HepG2 (cell line): ENCODE results near the gene SMTN.

Experiments
- CREB1 ChIP-seq, 2 experiments: fragments of 450-650 bp in 1 of 2; IDR thresholded peaks; 2 replicates each; pipeline ENCODE4 v1.6.1; 2016 to 2017; ENCODE audit warnings: control low read depth in 1 of 2, mild to moderate bottlenecking in 1 of 2, missing compliant biosample characterization in 1 of 2, missing genetic modification characterization in 1 of 2
- CSRNP2 ChIP-seq: sonication (generic); formaldehyde crosslinking; conservative IDR thresholded peaks from 2 replicates; pipeline ENCODE4 v1.8.0; 2022; ENCODE audit warnings: low read depth, missing genetic modification reagents
- FIP1L1 ChIP-seq: fragments of 200-400 bp; formaldehyde crosslinking; IDR thresholded peaks from 2 replicates; pipeline ENCODE4 v1.6.1; 2018; ENCODE audit warnings: low read depth, mild to moderate bottlenecking, low read length, moderate library complexity, borderline replicate concordance; ENCODE audit not compliant: insufficient read depth
- PAWR ChIP-seq: sonication (generic); formaldehyde crosslinking; IDR thresholded peaks from 2 replicates; pipeline ENCODE4 v1.4.0; 2020; ENCODE audit warnings: missing genetic modification reagents, mild to moderate bottlenecking, borderline replicate concordance
- POLR2A ChIP-seq, 2 experiments: IDR thresholded peaks; 2 replicates each; pipeline ENCODE4 v1.6.1; 2011; ENCODE audit warnings: low read depth in 2 of 2, low read length in 2 of 2, mild to moderate bottlenecking in 1 of 2, moderate library complexity in 1 of 2; ENCODE audit not compliant: insufficient read depth in 1 of 2
- REST ChIP-seq, 2 experiments: IDR thresholded peaks; 2 replicates each; pipeline ENCODE4 v1.6.1; 2011 to 2012; ENCODE audit warnings: low read length in 2 of 2, borderline replicate concordance in 1 of 2, low read depth in 1 of 2, mild to moderate bottlenecking in 1 of 2, moderate library complexity in 1 of 2
- SNAPC5 ChIP-seq: sonication (generic); formaldehyde crosslinking; IDR thresholded peaks from 2 replicates; pipeline ENCODE4 v1.8.1; 2023; ENCODE audit warnings: mild to moderate bottlenecking, missing genetic modification reagents, borderline replicate concordance
- STAT6 ChIP-seq: sonication (generic); formaldehyde crosslinking; IDR thresholded peaks from 2 replicates; pipeline ENCODE4 v1.4.0; 2020; ENCODE audit warnings: missing genetic modification reagents, mild to moderate bottlenecking, borderline replicate concordance
- TCF7 ChIP-seq: sonication (generic); IDR thresholded peaks from 2 replicates; pipeline ENCODE4 v1.6.1; 2016; ENCODE audit warnings: antibody characterized with exemption, low read depth
- TOPORS ChIP-seq: sonication (generic); formaldehyde crosslinking; IDR thresholded peaks from 2 replicates; pipeline ENCODE4 v1.8.0; 2023; ENCODE audit warnings: mild to moderate bottlenecking, missing genetic modification reagents
- ZBTB44 ChIP-seq: sonication (generic); formaldehyde crosslinking; IDR thresholded peaks from 2 replicates; pipeline ENCODE4 v1.4.0; 2020; ENCODE audit warnings: missing genetic modification reagents
- ZNF205 ChIP-seq: IDR thresholded peaks from 2 replicates; pipeline ENCODE4 v1.6.1; 2018; ENCODE audit warnings: missing biosample characterization, missing genetic modification reagents
- ZNF362 ChIP-seq: sonication (generic); formaldehyde crosslinking; IDR thresholded peaks from 2 replicates; pipeline ENCODE4 v1.4.0; 2020; ENCODE audit warnings: missing genetic modification reagents, mild to moderate bottlenecking, borderline replicate concordance
- ZNF546 ChIP-seq: sonication (generic); formaldehyde crosslinking; conservative IDR thresholded peaks from 2 replicates; pipeline ENCODE4 v1.8.1; 2023; ENCODE audit warnings: mild to moderate bottlenecking, missing genetic modification reagents

GRCh38 chr22:31120230-31120629 is 39.1 kb downstream of the SMTN start:
- TF ChIP-seq ZNF205 (CRISPR knock-in tag) (no peak), STAT6 (CRISPR knock-in tag) (no peak), CSRNP2 (CRISPR knock-in tag) (no peak), POLR2A (IDR thresholded peaks at IDR 0.05; ENCODE audit: insufficient read depth in 1 of 2, low read depth in 2 of 2, low read length in 2 of 2) (no peak), ZNF546 (CRISPR knock-in tag) (no peak), REST (IDR thresholded peaks at IDR 0.05; ENCODE audit: borderline replicate concordance in 1 of 2, low read depth in 1 of 2, low read length in 2 of 2) (no peak), SNAPC5 (CRISPR knock-in tag) (no peak), PAWR (no peak), CREB1 (IDR thresholded peaks at IDR 0.05) (no peak), CREB1 (CRISPR knock-in tag; IDR thresholded peaks at IDR 0.05) (no peak), TCF7 (no peak), ZBTB44 (no peak), ZNF362 (no peak), FIP1L1 (no peak), TOPORS (CRISPR knock-in tag) (no peak)
